ENCODE data around the gene SPR.

DNA sequence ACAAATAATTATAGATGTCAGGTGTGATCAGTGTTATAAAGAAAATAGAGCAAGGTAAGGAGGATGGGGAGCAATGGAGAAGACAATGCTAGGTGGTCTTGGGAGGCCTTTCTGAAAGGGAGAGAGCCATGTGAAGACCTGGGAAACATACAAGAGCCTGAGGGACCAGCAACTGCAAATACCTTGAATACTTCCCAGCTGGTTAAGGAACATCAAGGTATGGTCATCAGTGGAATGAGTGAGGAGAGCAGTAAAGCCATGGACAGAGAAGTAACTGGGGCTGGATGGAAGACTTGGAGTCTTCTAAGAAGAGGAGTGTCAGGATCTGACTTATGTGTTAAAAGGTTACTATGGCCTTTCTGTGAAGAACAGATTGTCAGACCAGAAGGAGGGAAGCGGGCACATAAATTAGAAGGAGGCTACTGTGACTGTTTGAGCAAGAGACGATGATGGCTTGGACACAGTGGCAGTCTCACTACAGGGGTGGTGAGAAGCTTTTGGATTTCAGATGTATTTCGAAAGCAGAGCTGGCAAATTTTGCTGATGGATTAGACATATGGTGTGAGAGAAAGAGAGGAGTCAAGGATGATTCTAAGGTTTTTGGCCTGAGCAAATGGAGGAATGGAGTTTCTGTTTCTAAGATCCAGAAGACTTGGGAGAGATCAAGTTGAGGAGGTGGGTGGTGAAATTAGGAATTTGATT is 38.6 kb upstream of the SPR start:
- TF ChIP-seq POLR2A (IDR thresholded peaks at IDR 0.05; ENCODE audit: low read length), result no peak
- no peak for TF ChIP-seq GATA1 (IDR thresholded peaks at IDR 0.05; ENCODE audit: low read depth, low read length)

Measured in erythroblast (primary cell).